K562 (cell line): ENCODE measurements around the gene CYRIA. TPM values are rescaled to one million over a fixed set of nuclear protein-coding genes. Genes with fewer than 3 reads are reported as not detected.

ENCODE experiments used
- ATAC-seq: fragments of 200-7000 bp; cut with Tn5 transposase; 3 replicates; pipeline ENCODE4 v1.9.1; 2020; ENCODE audit warnings: moderate library complexity
- BruUV-seq: library from RNA; stranded (reverse); fragments of 400-500 nt; replicated peaks from 2 replicates; lab custom pipeline; 2021; lab: Mats Ljungman, UMichigan
- CTCF ChIA-PET: fragments of 300-600 bp; formaldehyde crosslinking; extraction: SDS; loops from one replicate; lab custom pipeline; 2021; ENCODE audit warnings: low intra/inter-chr PET ratio; lab: Yijun Ruan, JAX
- POLR2A ChIA-PET: fragments of 300-600, 350-650 bp; sonication (Branson Sonifier 250); formaldehyde crosslinking; extraction: SDS; loops from one replicate; lab custom pipeline; 2021; ENCODE audit warnings: antibody characterized with exemption, inconsistent platforms; lab: Yijun Ruan, JAX
- DNase-seq, 4 experiments: peaks; one replicate each; pipeline versions ENCODE4 v3.0.0 to v3.0.0-alpha.2; 2011 to 2018; ENCODE audit warnings: low spot score in 3 of 4, mixed read lengths in 3 of 4; ENCODE audit errors: extremely low read depth in 1 of 4
- FAIRE-seq: peaks from 2 replicates; lab custom pipeline; 2011; peaks lifted over from hg19 to GRCh38; lab: Jason Lieb, UNC
- H2AFZ ChIP-seq: 2 replicates; pipeline ENCODE4 v1.6.0; 2011; ENCODE audit warnings: low read depth, low read length, control low read depth, inconsistent platforms
- H3K27ac ChIP-seq: fragments of 200-600 bp; 3 replicates; pipeline ENCODE4 v1.8.0; 2011; ENCODE audit warnings: low read depth, mild to moderate bottlenecking, control low read depth, inconsistent platforms, low read length, moderate library complexity, mixed read lengths; ENCODE audit errors: extremely low read depth
- H3K27me3 ChIP-seq, 2 experiments: fragments of 300-600 bp in 1 of 2; 2 replicates in 1 of 2; 3 replicates in 1 of 2; pipeline versions ENCODE4 v1.6.0 to v1.8.0; 2011; ENCODE audit warnings: inconsistent platforms in 2 of 2, low read length in 2 of 2, mild to moderate bottlenecking in 1 of 2, mixed read lengths in 1 of 2, moderate library complexity in 1 of 2; ENCODE audit not compliant: control insufficient read depth in 2 of 2, insufficient read depth in 2 of 2
- H3K36me3 ChIP-seq: fragments of 300-600 bp; 3 replicates; pipeline ENCODE4 v1.8.0; 2011; ENCODE audit warnings: mild to moderate bottlenecking, low read length, inconsistent platforms; ENCODE audit not compliant: control insufficient read depth, insufficient read depth
- H3K4me1 ChIP-seq, 2 experiments: fragments of 200-600 bp in 1 of 2; replicated peaks in 1 of 2; 2 replicates in 1 of 2; 3 replicates in 1 of 2; pipeline versions ENCODE4 v1.5.1 to v1.8.0; 2011; ENCODE audit warnings: inconsistent platforms in 2 of 2, low read length in 2 of 2, mild to moderate bottlenecking in 1 of 2, mixed read lengths in 1 of 2, moderate library complexity in 1 of 2; ENCODE audit not compliant: control insufficient read depth in 2 of 2, insufficient read depth in 2 of 2
- H3K4me2 ChIP-seq: 2 replicates; pipeline ENCODE4 v1.6.1; 2011; ENCODE audit warnings: low read length, control low read depth, inconsistent platforms, mixed read lengths; ENCODE audit not compliant: insufficient read depth
- H3K4me3 ChIP-seq: fragments of 200-600 bp; sonication (generic), shearing (Covaris generic); 2 replicates; pipeline ENCODE4 v1.5.1; 2016; ENCODE audit warnings: control low read depth, inconsistent platforms
- H3K79me2 ChIP-seq: fragments of 200-600 bp; 3 replicates; pipeline ENCODE4 v1.8.0; 2011; ENCODE audit warnings: low read length, inconsistent platforms; ENCODE audit not compliant: control insufficient read depth, insufficient read depth
- H3K9ac ChIP-seq, 2 experiments: 2 replicates each; pipeline versions ENCODE4 v1.6.0 to v1.6.1; 2011; ENCODE audit warnings: low read depth in 2 of 2, low read length in 2 of 2, control low read depth in 1 of 2, inconsistent platforms in 1 of 2, mild to moderate bottlenecking in 1 of 2, mixed read lengths in 1 of 2; ENCODE audit not compliant: insufficient read depth in 1 of 2
- H3K9me1 ChIP-seq: one replicate; pipeline ENCODE4 v1.6.0; 2011; ENCODE audit warnings: inconsistent platforms, mild to moderate bottlenecking, low read length, moderate library complexity; ENCODE audit not compliant: control insufficient read depth, insufficient read depth
- H3K9me3 ChIP-seq: replicated peaks from 2 replicates; pipeline ENCODE4 v1.5.1; 2011; ENCODE audit warnings: low read depth, low read length, inconsistent platforms; ENCODE audit not compliant: control insufficient read depth, insufficient read depth
- H4K20me1 ChIP-seq: replicated peaks from 2 replicates; pipeline ENCODE4 v1.6.1; 2011; ENCODE audit warnings: low read length, inconsistent platforms, mixed read lengths; ENCODE audit not compliant: control insufficient read depth, insufficient read depth
- JUN ChIP-seq, 2 experiments: sonication (generic) in 1 of 2; formaldehyde crosslinking in 1 of 2; IDR thresholded peaks; 2 replicates each; pipeline versions ENCODE4 v1.6.1 to v1.8.0; 2012 to 2022; ENCODE audit warnings: borderline replicate concordance in 2 of 2, mild to moderate bottlenecking in 2 of 2, improper control_type of control experiment in 1 of 2, low read depth in 1 of 2, low read length in 1 of 2, missing genetic modification reagents in 1 of 2
- KDM1A ChIP-seq, 2 experiments: fragments of 450-650 bp; IDR thresholded peaks; 2 replicates each; pipeline ENCODE4 v1.6.1; 2016; ENCODE audit warnings: mild to moderate bottlenecking in 2 of 2
- MCM5 ChIP-seq: fragments of 450-650 bp; IDR thresholded peaks from 2 replicates; pipeline ENCODE4 v1.6.1; 2016; ENCODE audit warnings: low read depth
- PHF8 ChIP-seq: fragments of 200-600 bp; sonication (generic); IDR thresholded peaks from 2 replicates; pipeline ENCODE4 v1.6.1; 2012; ENCODE audit warnings: mixed run types, mild to moderate bottlenecking, inconsistent platforms, low read length, moderate library complexity, borderline replicate concordance
- POLR2B ChIP-seq: fragments of 450-650 bp; IDR thresholded peaks from 2 replicates; pipeline ENCODE4 v1.6.1; 2018; ENCODE audit warnings: low read depth; ENCODE audit not compliant: partially characterized antibody
- RBBP5 ChIP-seq: fragments of 200-600 bp; sonication (generic); IDR thresholded peaks from 2 replicates; pipeline ENCODE4 v1.6.1; 2012; ENCODE audit warnings: borderline replicate concordance, mild to moderate bottlenecking, low read length, control low read depth, inconsistent platforms; ENCODE audit not compliant: insufficient read depth, poor library complexity, severe bottlenecking
- RBM17 ChIP-seq: fragments of 200-400 bp; formaldehyde crosslinking; IDR thresholded peaks from 2 replicates; pipeline ENCODE4 v1.6.1; 2017; ENCODE audit warnings: low read depth, mild to moderate bottlenecking, low read length, borderline replicate concordance
- ZKSCAN8 ChIP-seq: fragments of 200-800 bp; sonication (Bioruptor generic); IDR thresholded peaks from 2 replicates; pipeline ENCODE4 v1.6.1; 2016; ENCODE audit warnings: missing genetic modification characterization, missing compliant biosample characterization
- ZNF668 ChIP-seq: fragments of 250-450 bp; sonication (Bioruptor Pico); IDR thresholded peaks from 2 replicates; pipeline ENCODE4 v1.8.0; 2022; ENCODE audit warnings: mild to moderate bottlenecking, inconsistent platforms
- WGBS: fragments of 100-300 bp; shearing (Covaris generic); methylation state at CpG from one replicate; pipeline ENCODE4 v1.1.6; 2016; ENCODE audit warnings: low coverage, mixed read lengths; ENCODE audit not compliant: insufficient coverage; ENCODE audit errors: missing lambda C conversion rate; 5-methylcytosine and 5-hydroxymethylcytosine counted together
- in situ Hi-C: fragments of 300-500 bp; cut with MboI; formaldehyde crosslinking; loops from 4 replicates; pipeline ENCODE4 v1.15.0; 2018; ENCODE audit warnings: inconsistent platforms, mixed read lengths
- intact Hi-C: fragments of 100-400 bp; cut with micrococcal nuclease; formaldehyde crosslinking; loops from 2 replicates; pipeline ENCODE4 v1.14.2; 2022
- polyA plus RNA-seq, 8 experiments: library from polyadenylated mRNA; depleted of rRNA in 4 of 8; stranded (reverse) in 5 of 8; unstranded in 3 of 8; fragments of >200 nt; fragmentation: Nextera tagmentation in 2 of 8; fragmentation: Illumina TruSeq in 1 of 8; extraction: Ambion mirVana in 2 of 8; extraction: Trizol in 1 of 8; gene quantifications; 2 replicates each; pipeline versions ENCODE4 v1.2.1 to v1.2.3, GENCODE V29; 2011 to 2014; ENCODE audit warnings: inconsistent platforms in 1 of 8, missing spikeins in 1 of 8
- total RNA-seq, 7 experiments: library from RNA; depleted of rRNA in 6 of 7; stranded (reverse); fragments of >200 nt in 6 of 7; fragmentation: Illumina TruSeq in 2 of 7; extraction: Trizol in 2 of 7; gene quantifications; 2 replicates each; pipeline versions ENCODE4 v1.2.1 to v1.2.3, GENCODE V29; 2011 to 2021; ENCODE audit warnings: low replicate concordance in 1 of 7
- TF ChIP-seq, protein P1 (sequence below): fragments of 250-450 bp; sonication (Bioruptor Pico); IDR thresholded peaks from 2 replicates; pipeline ENCODE4 v1.8.0; 2022; ENCODE audit warnings: moderate library complexity, mild to moderate bottlenecking, inconsistent platforms
- TF ChIP-seq, protein P2 (sequence below): sonication (generic); IDR thresholded peaks from 2 replicates; pipeline ENCODE4 v1.6.1; 2016
- TF ChIP-seq, protein P3 (sequence below): fragments of 250-450 bp; sonication (Bioruptor Pico); IDR thresholded peaks from 2 replicates; pipeline ENCODE4 v1.4.0; 2020

Gene CYRIA
- total and polyA plus RNA-seq, 9 of the 15 experiments (the other 6 are each of a cell fraction or from before 2014, with no cell fraction given) = 0.84 to 5.6 (median 3.0) TPM

DNA sequence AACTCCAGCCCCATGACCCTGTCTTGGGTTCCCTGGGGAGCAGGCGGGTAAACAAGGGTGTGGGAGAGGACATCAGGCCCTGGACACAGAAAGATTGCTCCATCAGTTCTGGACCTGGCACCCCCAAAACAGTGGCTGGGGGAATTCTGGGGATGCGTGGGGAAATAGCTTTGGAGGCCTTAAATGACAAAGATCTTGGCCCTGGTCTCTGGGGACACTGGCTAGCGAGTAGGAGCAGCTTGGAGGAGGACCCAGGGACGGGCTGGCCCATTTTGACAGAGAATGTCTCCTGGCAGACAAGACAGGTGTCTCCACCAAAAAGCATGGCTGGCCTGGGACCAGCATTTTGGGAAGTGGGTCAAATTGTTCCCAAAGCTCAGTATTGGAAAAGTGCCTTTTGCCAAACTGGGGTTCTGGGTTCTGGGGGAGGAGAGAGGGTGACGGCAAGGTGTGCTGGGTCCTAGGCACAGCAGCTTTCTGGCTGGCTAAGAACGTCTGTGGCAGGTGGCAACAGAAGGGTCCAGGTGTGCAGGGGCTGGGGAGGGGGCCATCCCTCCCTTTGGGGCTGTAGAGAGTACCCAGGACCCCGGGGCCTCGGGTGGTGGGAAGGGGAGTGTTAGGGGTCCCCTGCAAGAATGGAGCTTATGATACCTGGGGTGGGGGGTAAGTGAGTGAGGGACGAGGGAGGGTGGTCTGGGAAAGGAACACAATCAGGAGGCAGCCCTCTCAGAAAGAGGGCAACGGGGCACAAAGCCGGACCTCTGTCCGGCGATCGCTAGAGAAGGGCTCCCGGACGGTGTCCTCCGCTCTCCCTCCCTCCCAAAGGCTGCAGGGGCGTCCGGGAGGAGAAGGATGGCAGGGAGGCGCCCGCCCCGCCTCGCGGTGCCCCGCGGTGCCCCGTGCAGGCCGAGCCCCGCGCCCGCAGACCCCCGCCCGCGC lies 556 bp downstream of the CYRIA start:
- peak overlapping the region; percentile 33 for H3K4me3 ChIP-seq
- H3K27me3 ChIP-seq = peaks cover 0 to 17% of the 10 kb centered on the region in 2 experiments; a peak in 4 of 5 replicates
- WGBS = 5% methylated on average over 17 of the region's 34 CpGs
- intact Hi-C loops = loop anchor here (5.0 kb wide), 2 partner anchors 33 to 43 kb away; no protein-coding TSS in a partner anchor
- H3K79me2 ChIP-seq = no peaks in the 10 kb centered on the region
- POLR2A ChIA-PET = interaction anchor here (0.7 kb wide), 1 partner anchor 14 kb away, joined by 3 read pairs; no protein-coding TSS in a partner anchor
- BruUV-seq = no TSS peak
- H3K36me3 ChIP-seq = no peaks in the 10 kb centered on the region
- H3K9me3 ChIP-seq = no peaks in the 10 kb centered on the region
- H3K9ac ChIP-seq = peak overlapping the region in 1 of 2 experiments; percentile 91; a peak in 2 of 4 replicates
- peak; percentile 20 for ATAC-seq
- DNase-seq = no peak
- peaks cover 16 to 26% of the 10 kb centered on the region in 2 experiments for H3K4me1 ChIP-seq
- no peak overlapping the region for H3K27ac ChIP-seq
- FAIRE-seq = no peak
- TF ChIP-seq JUN (IDR thresholded peaks at IDR 0.05; ENCODE audit: borderline replicate concordance, low read depth, low read length) (no peak), JUN (CRISPR knock-in tag; IDR thresholded peaks at IDR 0.05; ENCODE audit: borderline replicate concordance) (no peak), MCM5 (no peak), ZNF668 (CRISPR knock-in tag) (no peak), KDM1A (IDR thresholded peaks at IDR 0.05) (no peak), RBM17 (no peak), POLR2B (no peak), ZKSCAN8 (CRISPR knock-in tag) (no peak), RBBP5 (peak; percentile 23), PHF8 (peak; percentile 28; the same call in 1 of the 2 replicates)
- TF ChIP-seq, protein P1, sequence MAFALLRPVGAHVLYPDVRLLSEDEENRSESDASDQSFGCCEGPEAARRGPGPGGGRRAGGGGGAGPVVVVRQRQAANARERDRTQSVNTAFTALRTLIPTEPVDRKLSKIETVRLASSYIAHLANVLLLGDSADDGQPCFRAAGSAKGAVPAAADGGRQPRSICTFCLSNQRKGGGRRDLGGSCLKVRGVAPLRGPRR = no peak
- TF ChIP-seq, protein P2, sequence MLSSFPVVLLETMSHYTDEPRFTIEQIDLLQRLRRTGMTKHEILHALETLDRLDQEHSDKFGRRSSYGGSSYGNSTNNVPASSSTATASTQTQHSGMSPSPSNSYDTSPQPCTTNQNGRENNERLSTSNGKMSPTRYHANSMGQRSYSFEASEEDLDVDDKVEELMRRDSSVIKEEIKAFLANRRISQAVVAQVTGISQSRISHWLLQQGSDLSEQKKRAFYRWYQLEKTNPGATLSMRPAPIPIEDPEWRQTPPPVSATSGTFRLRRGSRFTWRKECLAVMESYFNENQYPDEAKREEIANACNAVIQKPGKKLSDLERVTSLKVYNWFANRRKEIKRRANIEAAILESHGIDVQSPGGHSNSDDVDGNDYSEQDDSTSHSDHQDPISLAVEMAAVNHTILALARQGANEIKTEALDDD = no peak
- TF ChIP-seq, protein P3, sequence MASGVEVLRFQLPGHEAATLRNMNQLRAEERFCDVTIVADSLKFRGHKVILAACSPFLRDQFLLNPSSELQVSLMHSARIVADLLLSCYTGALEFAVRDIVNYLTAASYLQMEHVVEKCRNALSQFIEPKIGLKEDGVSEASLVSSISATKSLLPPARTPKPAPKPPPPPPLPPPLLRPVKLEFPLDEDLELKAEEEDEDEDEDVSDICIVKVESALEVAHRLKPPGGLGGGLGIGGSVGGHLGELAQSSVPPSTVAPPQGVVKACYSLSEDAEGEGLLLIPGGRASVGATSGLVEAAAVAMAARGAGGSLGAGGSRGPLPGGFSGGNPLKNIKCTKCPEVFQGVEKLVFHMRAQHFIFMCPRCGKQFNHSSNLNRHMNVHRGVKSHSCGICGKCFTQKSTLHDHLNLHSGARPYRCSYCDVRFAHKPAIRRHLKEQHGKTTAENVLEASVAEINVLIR = no peak
- TF ChIP-seq, all 486 proteins: peak for 2
- H2AFZ ChIP-seq = peak overlapping the region; percentile 53; the same call in 1 of the 2 replicates
- peak overlapping the region; percentile 60 for H3K4me2 ChIP-seq
- CTCF ChIA-PET = no interaction called here
- no peaks in the 10 kb centered on the region for H4K20me1 ChIP-seq
- no peaks in the 10 kb centered on the region for H3K9me1 ChIP-seq
- in situ Hi-C loops = no loop called here
